Gastrocnemius medialis (tissue), 4 donors: ENCODE measurements around the gene CXCL12. TPM values are rescaled to one million over a fixed set of nuclear protein-coding genes. Genes with fewer than 3 reads are reported as not detected.

Experiments used
- ATAC-seq, 2 donors: fragments of 150-250 bp; one replicate each; pipeline ENCODE4 v1.9.1; 2016
- DNase-seq, 2 donors: peaks; one replicate each; pipeline ENCODE4 v3.0.0-alpha.2; 2019
- H3K27ac ChIP-seq, 4 donors: fragments of 200-600 bp; sonication (generic); 1 replicate in 1 of 4; 2 replicates in 3 of 4; pipeline ENCODE4 v1.5.1; 2016 to 2018; ENCODE audit warnings: mild to moderate bottlenecking in 2 of 4, moderate library complexity in 1 of 4
- H3K27me3 ChIP-seq, 3 donors: fragments of 200-600 bp; sonication (generic) in 2 of 3; 1 replicate in 1 of 3; 2 replicates in 2 of 3; pipeline versions ENCODE4 v1.5.1 to v1.6.0; 2016 to 2019; ENCODE audit warnings: mild to moderate bottlenecking in 1 of 3, moderate library complexity in 1 of 3
- H3K36me3 ChIP-seq, 2 donors: fragments of 200-600 bp; sonication (generic) in 1 of 2; one replicate each; pipeline ENCODE4 v1.5.1; 2017 to 2018
- H3K4me1 ChIP-seq, 2 donors: fragments of 200-600 bp; sonication (generic) in 1 of 2; one replicate each; pipeline ENCODE4 v1.5.1; 2016 to 2017; ENCODE audit warnings: mild to moderate bottlenecking in 2 of 2
- H3K4me3 ChIP-seq, 4 donors: fragments of 200-600 bp; sonication (generic) in 3 of 4; 1 replicate in 1 of 4; 2 replicates in 3 of 4; pipeline ENCODE4 v1.5.1; 2016 to 2019; ENCODE audit warnings: mild to moderate bottlenecking in 2 of 4
- H3K9me3 ChIP-seq, 3 donors: fragments of 200-600 bp; sonication (generic) in 2 of 3; 1 replicate in 1 of 3; 2 replicates in 2 of 3; pipeline ENCODE4 v1.5.1; 2016 to 2019
- CTCF ChIP-seq, 5 experiments: fragments of 450-650 bp in 3 of 5; fragments of 200-600 bp in 2 of 5; sonication (generic) in 2 of 5; IDR thresholded peaks in 4 of 5; conservative IDR thresholded peaks in 1 of 5; 1 replicate in 4 of 5; 2 replicates in 1 of 5; pipeline ENCODE4 v1.5.1; 2016 to 2019; ENCODE audit warnings: antibody characterized with exemption in 5 of 5, mild to moderate bottlenecking in 3 of 5, moderate library complexity in 3 of 5
- POLR2A ChIP-seq, 2 donors: fragments of 450-650 bp; IDR thresholded peaks; one replicate each; pipeline ENCODE4 v1.6.1; 2017; ENCODE audit warnings: antibody characterized with exemption in 2 of 2, mild to moderate bottlenecking in 2 of 2, moderate library complexity in 2 of 2
- in situ Hi-C, 4 donors: fragments of 200-750 bp; cut with MboI; loops; one replicate each; pipeline versions ENCODE4 v1.15.0 to v1.8.0; 2017; ENCODE audit warnings: low sequenced_read_pairs in 4 of 4
- intact Hi-C: fragments of 100-400 bp; cut with DNase I; formaldehyde crosslinking; loops from one replicate; pipeline ENCODE4 v1.15.1; 2023; ENCODE audit warnings: low total_unique reads
- total RNA-seq, 4 donors: library from RNA; depleted of rRNA; stranded (reverse); fragments of >200 nt; gene quantifications; one replicate each; pipeline versions ENCODE4 v1.1.0 to v1.2.3, GENCODE V29; 2016

The CXCL12 gene
- total RNA-seq, 4 donors from 2014 or later, result 8.6 to 22.0 (median 18.0) TPM

GRCh38 chr10:44362866-44363711, 21.8 kb downstream of the CXCL12 start:
- peak overlapping the region in 1 of 4 donors; percentile 30 for H3K27ac ChIP-seq
- no peaks in the 10 kb centered on the region for H3K27me3 ChIP-seq
- no peaks in the 10 kb centered on the region for H3K36me3 ChIP-seq
- in situ Hi-C loops, result no loop called here
- no peak for TF ChIP-seq POLR2A (IDR thresholded peaks at IDR 0.05)
- no peak for TF ChIP-seq CTCF (IDR thresholded peaks at IDR 0.05 in 4 of 5, conservative IDR thresholded peaks at IDR 0.05 in 1 of 5)
- H3K4me3 ChIP-seq, result no peak overlapping the region
- DNase-seq (no peak), ATAC-seq (no peak)
- H3K4me1 ChIP-seq, result peaks cover 0 to 5% of the 10 kb centered on the region in 2 donors
- H3K9me3 ChIP-seq, result no peaks in the 10 kb centered on the region
- intact Hi-C loops, result no loop called here

- H3K27ac ChIP-seq, result no peak overlapping the region
- H3K27me3 ChIP-seq, result no peaks in the 10 kb centered on the region
- H3K36me3 ChIP-seq, result no peaks in the 10 kb centered on the region
- DNase-seq (no peak), ATAC-seq (no peak)
- in situ Hi-C loops (no loop called here), intact Hi-C loops (no loop called here)
- no peaks in the 10 kb centered on the region for H3K9me3 ChIP-seq
- no peak overlapping the region for H3K4me3 ChIP-seq
- TF ChIP-seq POLR2A (IDR thresholded peaks at IDR 0.05), result no peak
- no peak for TF ChIP-seq CTCF (IDR thresholded peaks at IDR 0.05 in 4 of 5, conservative IDR thresholded peaks at IDR 0.05 in 1 of 5)
- H3K4me1 ChIP-seq, result peaks cover 0 to 5% of the 10 kb centered on the region in 2 donors
These were observed 23.8 kb downstream of the CXCL12 start for GRCh38 chr10:44361109-44361508.

GRCh38 chr10:44358080-44358771, 26.7 kb downstream of the CXCL12 start:
- H3K27ac ChIP-seq, result no peak overlapping the region
- H3K4me1 ChIP-seq, result peaks cover 0 to 5% of the 10 kb centered on the region in 2 donors
- no peak for ATAC-seq
- intact Hi-C loops, result no loop called here
- no peaks in the 10 kb centered on the region for H3K36me3 ChIP-seq
- no peak for TF ChIP-seq POLR2A (IDR thresholded peaks at IDR 0.05)
- TF ChIP-seq CTCF (IDR thresholded peaks at IDR 0.05 in 4 of 5, conservative IDR thresholded peaks at IDR 0.05 in 1 of 5), result no peak
- no peaks in the 10 kb centered on the region for H3K27me3 ChIP-seq
- in situ Hi-C loops, result no loop called here
- DNase-seq, result no peak
- no peaks in the 10 kb centered on the region for H3K9me3 ChIP-seq
- H3K4me3 ChIP-seq, result no peak overlapping the region

GRCh38 chr10:44357023-44357540, 27.8 kb downstream of the CXCL12 start:
- Histone ChIP-seq H3K27me3 (no peaks in the 10 kb centered on the region), H3K27ac (no peak overlapping the region), H3K36me3 (no peaks in the 10 kb centered on the region), H3K4me1 (peaks cover 3 to 7% of the 10 kb centered on the region in 2 donors), H3K4me3 (no peak overlapping the region), H3K9me3 (no peaks in the 10 kb centered on the region)
- no peak for DNase-seq
- in situ Hi-C loops (no loop called here), intact Hi-C loops (no loop called here)
- no peak for TF ChIP-seq POLR2A (IDR thresholded peaks at IDR 0.05)
- no peak for TF ChIP-seq CTCF (IDR thresholded peaks at IDR 0.05 in 4 of 5, conservative IDR thresholded peaks at IDR 0.05 in 1 of 5)
- ATAC-seq, result no peak
